Activated CD4-positive, alpha-beta T cell treated with anti-CD3 and anti-CD28 coated beads, Interleukin-2, amount 50 U/mL, for 16 hours (primary cell): ENCODE results near the gene U2AF2.
A peak's percentile ranks its signal among the peaks of the same experiment; 100 is the strongest.

ENCODE experiments used
- DNase-seq: peaks from one replicate; pipeline ENCODE4 v3.0.0-alpha.2; 2020

Gene U2AF2

GRCh38 chr19:55654868-55655647 lies at the start of gene U2AF2:
Gene U2AF2 (plus strand): TSS chr19:55655035. CDS start chr19:55655105, 70 bp downstream.
- peak; percentile 97 for DNase-seq

- DNase-seq, result peak; percentile 99
Observed at GRCh38 chr19:55605207-55605636, 49.6 kb upstream of the U2AF2 start.

GRCh38 chr19:55605637-55606470 lies 49.0 kb upstream of the U2AF2 start, which contains the start of gene ZNF865:
Gene ZNF865 (plus strand): TSS chr19:55605647. CDS start chr19:55613619, 7,972 bp downstream.
- DNase-seq, result peak; percentile 74

- no peak for DNase-seq
Observed at GRCh38 chr19:55606471-55606787, 48.4 kb upstream of the U2AF2 start.

- DNase-seq, result no peak
Observed at GRCh38 chr19:55606817-55607216, 48.0 kb upstream of the U2AF2 start.

- DNase-seq, result no peak
Observed at GRCh38 chr19:55609326-55609725, 45.5 kb upstream of the U2AF2 start.

GRCh38 chr19:55611300-55611982 lies 43.4 kb upstream of the U2AF2 start:
- no peak for DNase-seq

GRCh38 chr19:55611983-55612645 lies 42.7 kb upstream of the U2AF2 start:
- no peak for DNase-seq

- DNase-seq, result no peak
Observed at GRCh38 chr19:55613396-55613795, 41.4 kb upstream of the U2AF2 start.

GRCh38 chr19:55613930-55614710 lies 40.7 kb upstream of the U2AF2 start:
- no peak for DNase-seq

GRCh38 chr19:55614711-55615542 lies 39.9 kb upstream of the U2AF2 start:
- DNase-seq, result no peak

- DNase-seq, result no peak
Observed at GRCh38 chr19:55615543-55616394, 39.1 kb upstream of the U2AF2 start.

- DNase-seq, result no peak
Observed at GRCh38 chr19:55616395-55616875, 38.4 kb upstream of the U2AF2 start.

GRCh38 chr19:55617426-55617825 lies 37.4 kb upstream of the U2AF2 start:
- DNase-seq, result no peak

- no peak for DNase-seq
Observed at GRCh38 chr19:55618426-55618825, 36.4 kb upstream of the U2AF2 start.

- DNase-seq, result no peak
Observed at GRCh38 chr19:55619286-55619685, 35.5 kb upstream of the U2AF2 start.

- peak; percentile 18 for DNase-seq
Observed at GRCh38 chr19:55620410-55621204, 34.2 kb upstream of the U2AF2 start.

- DNase-seq, result no peak
Observed at GRCh38 chr19:55621205-55621672, 33.6 kb upstream of the U2AF2 start.

GRCh38 chr19:55621673-55622231 lies 33.1 kb upstream of the U2AF2 start:
- DNase-seq, result no peak
